RPMI8226 (cell line): ENCODE data around the gene LONRF2.
"Not testable (repeated sequence)": the region's sequence is repeated elsewhere in the genome, so short reads cannot be mapped to it uniquely, and the experiment has no call there.

ENCODE experiments used
- DNase-seq: peaks from one replicate; pipeline ENCODE4 v3.0.0-alpha.2; 2015

Gene LONRF2

GRCh38 chr2:100250645-100251044, 71.7 kb downstream of the LONRF2 start:
- DNase-seq: peak; percentile 33

- no peak for DNase-seq
Observed at GRCh38 chr2:100248971-100249370, 73.3 kb downstream of the LONRF2 start.

GRCh38 chr2:100248556-100248955, 73.7 kb downstream of the LONRF2 start:
- not testable (repeated sequence) for DNase-seq

GRCh38 chr2:100248044-100248330, 74.3 kb downstream of the LONRF2 start:
- no peak for DNase-seq

- peak; percentile 76 for DNase-seq
Observed at GRCh38 chr2:100247256-100248043, 74.9 kb downstream of the LONRF2 start.

GRCh38 chr2:100246163-100247145, 75.8 kb downstream of the LONRF2 start:
- peak; percentile 63 for DNase-seq

GRCh38 chr2:100245681-100246080, 76.6 kb downstream of the LONRF2 start:
- no peak for DNase-seq

- DNase-seq: no peak
Observed at GRCh38 chr2:100244881-100245605, 77.3 kb downstream of the LONRF2 start.

GRCh38 chr2:100243631-100244030, 78.7 kb downstream of the LONRF2 start:
- DNase-seq: no peak

- peak; percentile 53 for DNase-seq
Observed at GRCh38 chr2:100242891-100243619, 79.2 kb downstream of the LONRF2 start.

GRCh38 chr2:100242476-100242875, 79.8 kb downstream of the LONRF2 start:
- no peak for DNase-seq

- no peak for DNase-seq
Observed at GRCh38 chr2:100241236-100241635, 81.1 kb downstream of the LONRF2 start.

GRCh38 chr2:100240386-100240785, 81.9 kb downstream of the LONRF2 start:
- no peak for DNase-seq

GRCh38 chr2:100239486-100240210, 82.7 kb downstream of the LONRF2 start:
- DNase-seq: no peak

- DNase-seq: no peak
Observed at GRCh38 chr2:100238471-100238870, 83.8 kb downstream of the LONRF2 start.

- DNase-seq: no peak
Observed at GRCh38 chr2:100237770-100238169, 84.5 kb downstream of the LONRF2 start.

GRCh38 chr2:100237163-100237562, 85.1 kb downstream of the LONRF2 start:
- no peak for DNase-seq

- DNase-seq: no peak
Observed at GRCh38 chr2:100236166-100236565, 86.1 kb downstream of the LONRF2 start.

GRCh38 chr2:100235581-100235980, 86.7 kb downstream of the LONRF2 start:
- DNase-seq: no peak

- peak; percentile 61 for DNase-seq
Observed at GRCh38 chr2:100235098-100235497, 87.2 kb downstream of the LONRF2 start.

- DNase-seq: no peak
Observed at GRCh38 chr2:100234141-100234540, 88.2 kb downstream of the LONRF2 start.

GRCh38 chr2:100233061-100233460, 89.2 kb downstream of the LONRF2 start:
- DNase-seq: no peak
